Activated CD4-positive, alpha-beta T cell treated with anti-CD3 and anti-CD28 coated beads, Interleukin-2, amount 10 ng/mL, durations not matched to agents 24 days and 14 days (primary cell): Measurements from ENCODE around the gene IDH3A. TPM values are rescaled to one million over a fixed set of nuclear protein-coding genes. Genes with fewer than 3 reads are reported as not detected.

Experiments used
- DNase-seq: peaks from one replicate; pipeline ENCODE4 v3.0.0; 2022
- H3K27ac Mint-ChIP-seq: one replicate; pipeline ENCODE4 v1.8.0; 2022; ENCODE audit warnings: mild to moderate bottlenecking, mixed read lengths
- H3K27me3 Mint-ChIP-seq: one replicate; pipeline ENCODE4 v1.8.0; 2022; ENCODE audit warnings: mixed read lengths
- H3K36me3 Mint-ChIP-seq: one replicate; pipeline ENCODE4 v1.8.0; 2022; ENCODE audit warnings: low read depth, mild to moderate bottlenecking, mixed read lengths
- H3K4me1 Mint-ChIP-seq: one replicate; pipeline ENCODE4 v1.8.0; 2021; ENCODE audit warnings: mixed read lengths
- H3K4me3 Mint-ChIP-seq: one replicate; pipeline ENCODE4 v1.8.0; 2022; ENCODE audit warnings: mild to moderate bottlenecking, moderate library complexity, mixed read lengths
- H3K9me3 Mint-ChIP-seq: one replicate; pipeline ENCODE4 v1.8.0; 2021; ENCODE audit warnings: mixed read lengths
- intact Hi-C: fragments of 100-400 bp; cut with micrococcal nuclease; formaldehyde crosslinking; loops from one replicate; pipeline ENCODE4 v1.15.1; 2023
- total RNA-seq: library from RNA; stranded (reverse); gene quantifications from 2 replicates; pipeline ENCODE4 v1.2.3, GENCODE V29; 2022

IDH3A gene
- total RNA-seq, 1 donor from 2014 or later, result 165 TPM

DNA sequence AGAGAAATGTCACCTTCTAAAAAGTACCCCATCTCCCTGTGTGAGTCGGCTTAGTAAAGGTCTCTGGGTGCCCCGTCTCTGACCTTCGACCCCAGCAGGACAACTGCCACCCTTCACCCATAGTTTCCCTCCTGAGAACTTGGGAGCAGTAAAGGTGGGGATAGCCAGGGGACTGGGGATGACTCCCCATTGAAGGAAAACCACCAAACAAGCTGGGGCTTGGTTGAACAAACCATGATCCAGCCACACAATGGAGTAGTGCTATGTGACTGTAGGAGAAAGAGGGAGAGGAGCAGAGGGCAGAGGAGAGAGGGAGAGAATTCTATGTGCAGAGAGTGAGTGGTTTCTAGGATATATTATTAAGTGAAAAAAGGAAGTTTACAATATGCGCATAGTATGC is 33.7 kb downstream of the IDH3A start:
- no peaks in the 10 kb centered on the region for H3K4me1 Mint-ChIP-seq
- no peak overlapping the region for H3K4me3 Mint-ChIP-seq
- no peaks in the 10 kb centered on the region for H3K36me3 Mint-ChIP-seq

DNA sequence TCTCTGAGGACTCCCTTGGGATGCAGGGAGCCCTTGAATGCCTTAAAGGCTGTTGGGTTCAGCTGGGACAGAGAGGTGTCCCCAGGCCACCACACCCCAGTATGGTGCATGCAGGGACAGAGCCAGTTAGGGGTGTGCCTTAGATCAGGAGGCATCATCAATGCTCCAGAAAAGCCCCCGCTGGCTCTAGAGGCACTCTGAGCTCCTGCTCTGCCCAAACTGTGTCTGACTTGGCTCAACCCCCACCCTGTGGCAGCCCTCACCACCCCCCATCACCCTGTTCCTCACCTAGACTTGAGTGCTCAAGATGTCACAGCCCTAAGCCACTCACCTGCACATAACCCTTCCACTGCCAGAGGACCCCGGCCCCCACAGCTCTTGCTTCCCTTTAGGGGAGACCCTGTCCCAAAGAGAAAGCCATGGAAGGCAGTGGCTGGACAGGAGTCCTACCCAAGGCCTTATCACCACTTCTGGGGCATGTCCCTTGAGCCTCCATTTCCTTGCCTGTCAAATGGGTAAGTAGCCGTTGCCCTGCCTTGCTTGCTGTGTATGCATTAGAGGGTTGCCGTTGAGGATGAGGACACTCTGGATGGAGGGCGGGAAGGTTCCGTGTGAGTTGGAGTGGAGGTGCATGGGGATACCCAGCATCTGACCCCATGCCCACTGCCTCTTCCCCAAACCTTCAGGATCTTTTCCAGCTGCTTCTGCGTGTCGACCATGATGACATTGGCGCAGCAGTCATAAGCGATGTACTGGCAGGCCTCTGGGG is 43.8 kb downstream of the IDH3A start:
- Mint-ChIP-seq H3K36me3 (no peaks in the 10 kb centered on the region), H3K4me1 (peaks cover 3% of the 10 kb centered on the region), H3K4me3 (no peak overlapping the region), H3K27ac (no peak overlapping the region), H3K9me3 (no peaks in the 10 kb centered on the region), H3K27me3 (peaks cover 17% of the 10 kb centered on the region)
- DNase-seq, result no peak
- intact Hi-C loops, result no loop called here

More for the DNA sequence above, 33.7 kb downstream of the IDH3A start:
- no peak for DNase-seq
- intact Hi-C loops, result no loop called here
- no peak overlapping the region for H3K27ac Mint-ChIP-seq
- H3K27me3 Mint-ChIP-seq, result peaks cover 15% of the 10 kb centered on the region
- no peaks in the 10 kb centered on the region for H3K9me3 Mint-ChIP-seq

DNA sequence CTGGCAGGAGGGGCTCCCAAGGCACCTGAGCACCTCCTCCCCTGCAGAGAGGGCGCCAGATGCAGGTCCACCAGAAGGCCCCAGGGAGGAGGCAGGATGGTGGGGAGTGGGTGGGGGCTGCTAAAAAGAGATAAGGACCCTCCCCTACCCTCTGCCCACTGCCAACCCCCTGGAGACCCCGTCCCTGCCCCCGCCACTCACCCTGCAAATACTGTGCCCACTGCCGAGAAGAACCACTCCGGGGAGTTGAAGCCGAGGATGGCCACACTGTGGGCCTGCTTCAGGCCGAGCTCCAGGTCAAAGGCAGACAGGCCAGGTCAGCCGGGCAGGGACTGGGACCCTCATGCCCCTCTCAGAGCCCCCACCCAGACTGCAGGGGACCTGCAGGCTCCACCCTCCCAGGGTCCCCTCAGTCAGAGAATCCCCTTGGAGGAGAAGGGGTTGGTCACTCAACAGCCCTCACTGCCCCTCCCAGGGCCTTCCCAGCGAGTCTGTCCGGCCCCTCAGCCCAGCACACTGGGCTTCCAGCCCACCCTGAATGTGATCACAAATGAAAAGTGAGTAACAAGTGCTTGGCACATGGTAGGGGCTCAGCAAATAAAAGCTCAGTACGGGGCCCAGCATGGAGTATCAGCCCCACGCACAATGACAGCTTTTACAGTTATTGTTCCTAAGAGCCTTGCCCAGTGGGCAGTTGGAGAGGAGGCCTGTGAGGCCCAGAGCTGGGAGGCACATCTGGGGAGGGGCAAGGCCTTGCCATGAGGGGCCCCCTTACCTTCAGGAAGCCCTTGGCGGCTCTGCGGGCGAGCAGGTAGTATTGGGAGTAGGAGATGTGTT is 44.8 kb downstream of the IDH3A start:
- Mint-ChIP-seq H3K4me3 (no peak overlapping the region), H3K27me3 (peaks cover 17% of the 10 kb centered on the region)

DNA sequence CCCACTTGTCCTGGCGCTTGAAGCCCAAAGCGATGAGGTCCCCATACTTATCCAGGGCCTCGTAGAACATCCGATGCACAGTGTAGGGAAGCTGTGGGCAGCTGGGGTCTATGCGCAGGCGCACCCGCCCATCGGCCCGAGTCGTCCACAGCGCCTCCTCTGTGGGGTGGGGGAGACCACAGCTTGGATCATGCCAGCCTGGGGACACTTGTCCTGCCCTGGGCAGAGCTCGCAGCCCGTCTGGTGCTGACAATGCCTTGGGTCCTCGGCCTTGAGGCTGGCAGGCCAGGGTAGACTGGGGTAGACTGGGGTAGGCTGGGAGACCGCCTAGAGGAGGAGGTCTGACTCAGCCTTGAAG is 45.4 kb downstream of the IDH3A start:
- peaks cover 17% of the 10 kb centered on the region for H3K27me3 Mint-ChIP-seq
- no peaks in the 10 kb centered on the region for H3K36me3 Mint-ChIP-seq
- H3K4me1 Mint-ChIP-seq, result peaks cover 3% of the 10 kb centered on the region
- H3K9me3 Mint-ChIP-seq, result no peaks in the 10 kb centered on the region
- intact Hi-C loops, result no loop called here
- DNase-seq, result no peak
- H3K4me3 Mint-ChIP-seq, result no peak overlapping the region
- H3K27ac Mint-ChIP-seq, result no peak overlapping the region

More for the DNA sequence above, 44.8 kb downstream of the IDH3A start:
- intact Hi-C loops, result no loop called here
- Mint-ChIP-seq H3K27ac (no peak overlapping the region), H3K4me1 (peaks cover 3% of the 10 kb centered on the region), H3K36me3 (no peaks in the 10 kb centered on the region), H3K9me3 (no peaks in the 10 kb centered on the region)
- no peak for DNase-seq

DNA sequence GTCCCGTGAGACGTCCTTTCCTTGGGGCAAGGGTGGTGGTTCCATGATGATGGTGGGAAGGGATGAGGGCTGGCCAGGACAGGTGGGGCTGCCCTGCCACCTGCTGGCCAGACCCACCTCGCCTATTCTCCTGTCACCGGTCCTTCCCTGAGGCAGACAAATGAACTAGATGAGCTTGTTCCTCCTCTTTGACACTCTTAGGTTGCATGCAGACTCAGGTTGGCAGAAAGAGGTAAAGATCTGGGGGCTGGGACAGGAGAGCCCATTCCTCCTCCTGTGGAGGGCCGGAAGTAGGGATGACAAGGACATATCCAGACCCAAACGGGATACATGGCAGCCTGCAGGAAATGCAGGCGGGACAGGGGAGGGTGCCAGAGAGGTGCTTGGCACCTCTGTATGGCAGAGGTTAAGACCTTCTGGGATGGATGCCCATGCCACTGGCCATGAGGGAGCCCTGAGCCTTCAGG is 46.6 kb downstream of the IDH3A start:
- peaks cover 9% of the 10 kb centered on the region for H3K27me3 Mint-ChIP-seq
- intact Hi-C loops, result loop anchor here (1.0 kb wide), 3 partner anchors 64 to 236 kb away; partner anchors contain the start of gene CIB2
- H3K4me1 Mint-ChIP-seq, result peaks cover 3% of the 10 kb centered on the region
- no peak overlapping the region for H3K27ac Mint-ChIP-seq
- DNase-seq, result peak; percentile 85
- no peaks in the 10 kb centered on the region for H3K9me3 Mint-ChIP-seq
- no peak overlapping the region for H3K4me3 Mint-ChIP-seq
- no peaks in the 10 kb centered on the region for H3K36me3 Mint-ChIP-seq

DNA sequence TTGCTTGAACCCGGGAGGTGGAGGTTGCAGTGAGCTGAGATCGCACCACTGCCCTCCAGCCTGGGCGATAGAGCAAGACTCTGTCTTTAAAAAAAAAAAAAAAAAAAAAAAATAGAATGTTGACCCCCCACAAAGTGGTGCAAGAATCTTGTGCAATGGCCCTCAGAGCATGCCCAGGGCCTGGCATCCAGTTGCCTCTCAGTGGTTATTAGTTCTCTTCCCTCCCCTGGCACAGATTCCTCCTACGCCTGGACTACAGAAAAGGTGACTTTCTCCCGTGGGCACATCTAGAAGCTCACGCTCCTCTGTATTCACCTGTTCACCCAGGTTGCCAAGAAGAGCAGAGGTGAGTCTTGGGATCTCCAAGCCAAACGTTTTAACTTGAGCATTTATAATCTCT is 48.5 kb downstream of the IDH3A start:
- intact Hi-C loops, result no loop called here
- Mint-ChIP-seq H3K4me3 (no peak overlapping the region), H3K27ac (no peak overlapping the region), H3K9me3 (no peaks in the 10 kb centered on the region), H3K36me3 (no peaks in the 10 kb centered on the region), H3K27me3 (peaks cover 8% of the 10 kb centered on the region), H3K4me1 (peaks cover 3% of the 10 kb centered on the region)
- no peak for DNase-seq

DNA sequence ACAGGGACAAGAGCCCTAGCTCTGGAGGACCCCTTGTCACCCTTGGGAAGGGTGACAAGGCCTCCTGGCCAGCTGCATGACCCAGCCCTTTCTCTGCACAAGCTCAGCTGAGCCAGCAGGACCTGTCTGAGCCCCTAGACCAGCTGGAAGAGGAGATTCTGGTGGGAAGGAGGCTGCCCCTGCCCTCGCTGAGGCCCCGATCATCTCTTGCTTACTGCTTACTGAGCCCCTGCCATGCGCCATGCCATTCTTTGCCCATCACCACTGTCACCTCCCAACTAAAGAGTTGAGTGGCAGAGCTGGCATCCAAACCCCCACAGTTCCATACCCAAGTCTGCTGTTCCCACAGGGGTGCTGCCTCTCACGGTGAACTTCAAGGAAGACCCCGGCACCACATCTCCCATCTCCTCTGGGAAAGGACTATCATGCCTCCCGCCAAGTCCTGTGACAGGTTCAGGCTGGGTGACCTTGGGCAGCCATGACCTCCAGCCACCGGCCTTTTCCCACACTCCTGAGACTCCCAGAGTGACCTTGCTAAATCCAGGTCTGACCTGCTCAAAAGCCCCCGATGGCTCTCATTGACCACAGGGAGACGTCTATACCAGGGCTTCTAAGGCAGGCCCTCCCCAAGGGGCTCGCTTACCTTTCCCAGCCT is 51.2 kb downstream of the IDH3A start:
- H3K36me3 Mint-ChIP-seq, result no peaks in the 10 kb centered on the region
- peaks cover 11% of the 10 kb centered on the region for H3K27me3 Mint-ChIP-seq
- no peak overlapping the region for H3K27ac Mint-ChIP-seq
- H3K4me1 Mint-ChIP-seq, result peaks cover 3% of the 10 kb centered on the region
- no peak overlapping the region for H3K4me3 Mint-ChIP-seq
- intact Hi-C loops, result no loop called here
- no peaks in the 10 kb centered on the region for H3K9me3 Mint-ChIP-seq
- DNase-seq, result no peak

DNA sequence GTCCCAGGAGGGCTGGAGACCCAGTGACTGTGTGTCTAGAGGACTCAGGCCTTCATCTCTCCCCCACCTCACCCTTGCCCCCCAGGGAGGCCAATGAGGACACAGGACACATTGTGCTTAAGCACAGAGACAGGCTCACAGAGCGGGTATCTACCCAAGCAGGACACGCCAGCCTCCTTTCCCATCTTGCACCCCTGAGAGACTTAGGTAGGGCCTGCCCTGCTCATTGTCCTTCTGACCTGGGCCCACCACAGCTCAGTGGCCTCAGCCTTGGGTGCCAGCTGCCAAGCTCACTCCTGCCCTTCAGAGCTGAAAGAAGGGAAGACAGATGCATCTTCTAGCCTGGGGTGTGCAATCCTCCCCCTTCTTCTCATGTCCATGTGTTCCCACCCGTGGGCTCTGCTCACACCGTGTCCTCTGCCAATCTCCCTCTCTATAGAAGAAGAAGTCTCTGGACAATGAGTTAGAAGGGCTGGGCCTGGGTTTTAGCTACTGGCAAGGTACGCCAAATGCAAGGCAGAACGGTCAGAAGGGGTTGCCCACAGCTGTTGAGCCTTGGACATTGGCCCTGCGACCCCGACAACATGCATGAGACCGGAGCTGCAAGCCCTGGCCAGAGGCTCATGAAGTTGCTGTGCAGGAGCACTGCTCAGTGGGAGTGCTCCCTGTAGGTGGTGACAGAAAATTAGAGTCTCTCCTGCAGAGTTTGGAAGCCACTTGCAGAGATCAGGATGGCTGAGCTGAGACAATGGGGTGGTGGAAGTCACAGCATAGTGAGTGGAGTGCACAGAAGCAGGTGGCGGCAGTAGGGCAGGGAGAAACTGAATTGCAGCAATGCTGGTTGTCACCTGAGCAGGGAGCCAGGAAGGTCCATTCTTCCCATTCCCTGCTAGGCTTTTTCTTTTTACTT is 52.4 kb downstream of the IDH3A start:
- DNase-seq, result no peak
- H3K4me3 Mint-ChIP-seq, result no peak overlapping the region

DNA sequence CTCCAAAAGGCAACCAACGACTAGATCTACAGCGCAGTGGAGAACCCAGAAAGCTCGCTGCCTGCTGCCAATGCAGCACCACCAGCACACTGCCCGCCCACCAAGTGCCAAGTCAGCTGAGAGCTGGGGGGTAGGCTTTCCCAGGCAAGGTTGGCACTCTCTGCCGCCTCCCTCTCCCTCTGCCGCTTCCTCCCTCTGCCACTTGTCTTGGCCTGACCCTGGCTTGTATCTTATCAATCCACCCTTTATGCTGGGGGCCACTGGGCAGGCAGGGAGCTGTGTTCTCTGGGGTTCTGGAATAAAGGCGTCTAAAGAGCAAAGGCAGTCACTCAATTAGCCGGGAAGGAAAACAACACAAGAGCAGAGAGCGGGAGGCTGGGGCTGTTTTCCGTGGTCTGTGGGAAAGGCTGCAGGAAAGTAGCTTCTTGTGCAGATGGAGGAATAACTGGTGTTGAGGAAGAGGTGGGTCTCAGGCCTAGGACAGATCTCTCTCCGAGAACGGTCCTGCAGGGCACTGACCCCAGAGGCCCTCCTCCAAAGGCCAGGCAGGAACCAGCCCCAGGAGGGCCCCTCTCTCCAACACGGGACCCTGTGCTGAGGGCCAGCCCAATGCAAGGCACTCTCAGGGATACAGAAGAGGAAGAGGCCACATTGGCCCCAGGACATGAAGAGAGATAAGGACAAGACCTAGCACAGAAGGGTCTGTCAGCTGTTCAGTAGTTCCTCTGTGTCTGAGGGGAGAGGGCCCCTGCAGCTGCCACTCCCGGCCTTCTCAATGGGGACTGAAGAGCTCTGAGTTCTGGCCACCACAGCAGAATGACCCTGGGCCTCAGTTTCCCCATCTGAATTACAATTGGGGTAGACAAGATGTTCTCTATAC is 54.4 kb downstream of the IDH3A start:
- no peaks in the 10 kb centered on the region for H3K4me1 Mint-ChIP-seq
- no peak overlapping the region for H3K27ac Mint-ChIP-seq
- DNase-seq, result no peak
- no peak overlapping the region for H3K4me3 Mint-ChIP-seq
- intact Hi-C loops, result no loop called here
- H3K9me3 Mint-ChIP-seq, result no peaks in the 10 kb centered on the region
- H3K36me3 Mint-ChIP-seq, result no peaks in the 10 kb centered on the region
- peaks cover 8% of the 10 kb centered on the region for H3K27me3 Mint-ChIP-seq

More for the DNA sequence above, 52.4 kb downstream of the IDH3A start:
- Mint-ChIP-seq H3K27ac (no peak overlapping the region), H3K27me3 (peaks cover 10% of the 10 kb centered on the region), H3K36me3 (no peaks in the 10 kb centered on the region), H3K4me1 (no peaks in the 10 kb centered on the region), H3K9me3 (no peaks in the 10 kb centered on the region)
- intact Hi-C loops, result no loop called here

DNA sequence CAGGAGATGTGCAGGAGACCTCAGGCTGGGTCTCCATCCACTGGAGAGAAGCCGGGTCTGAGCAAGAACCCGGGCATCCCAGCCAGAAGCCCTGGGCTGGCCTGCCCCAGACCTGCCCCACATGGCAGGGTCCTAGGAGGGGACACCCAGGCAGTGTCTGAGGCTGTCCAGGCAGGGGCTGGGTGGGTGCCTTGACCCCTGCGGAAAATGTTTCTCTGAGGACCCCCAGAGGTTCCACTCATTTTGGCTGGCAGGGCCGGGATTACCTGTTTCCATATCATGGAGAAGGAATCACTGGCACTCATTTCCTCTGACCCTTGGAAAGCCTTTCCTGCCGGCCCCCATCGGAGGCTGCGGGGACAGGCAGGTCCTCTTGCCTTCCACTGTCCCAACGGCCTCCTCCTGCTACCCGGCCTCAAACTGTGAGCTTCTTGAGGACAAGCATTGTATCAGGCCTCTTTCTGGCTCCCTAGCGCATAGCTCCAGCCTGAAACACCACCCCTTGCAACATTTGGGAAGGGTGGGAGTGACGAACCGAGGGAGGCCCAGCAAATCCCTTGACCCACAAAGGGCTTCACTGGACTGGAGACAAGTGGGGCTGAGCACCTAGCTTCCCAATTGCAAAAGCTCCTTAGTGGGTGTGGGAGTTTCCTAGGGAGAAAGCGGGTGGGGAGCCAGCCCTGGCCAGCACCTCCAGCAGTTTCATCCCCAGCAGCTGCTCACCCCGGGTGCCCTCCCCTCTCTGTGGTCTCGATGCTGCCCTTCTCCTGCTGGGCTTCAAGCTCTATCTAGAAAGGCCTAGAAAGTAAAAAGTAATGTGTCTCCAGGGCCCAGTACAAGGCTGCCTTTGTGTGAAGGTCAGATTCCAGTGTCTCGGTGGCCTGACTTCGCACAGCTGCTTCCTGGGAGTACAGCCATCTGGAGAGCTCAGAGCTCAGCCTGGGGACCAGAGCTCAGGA is 55.5 kb downstream of the IDH3A start:
- intact Hi-C loops, result no loop called here
- H3K4me1 Mint-ChIP-seq, result no peaks in the 10 kb centered on the region
- H3K36me3 Mint-ChIP-seq, result no peaks in the 10 kb centered on the region
- H3K9me3 Mint-ChIP-seq, result no peaks in the 10 kb centered on the region
- H3K27ac Mint-ChIP-seq, result no peak overlapping the region
- H3K27me3 Mint-ChIP-seq, result peaks cover 8% of the 10 kb centered on the region
- DNase-seq, result no peak
- H3K4me3 Mint-ChIP-seq, result no peak overlapping the region

DNA sequence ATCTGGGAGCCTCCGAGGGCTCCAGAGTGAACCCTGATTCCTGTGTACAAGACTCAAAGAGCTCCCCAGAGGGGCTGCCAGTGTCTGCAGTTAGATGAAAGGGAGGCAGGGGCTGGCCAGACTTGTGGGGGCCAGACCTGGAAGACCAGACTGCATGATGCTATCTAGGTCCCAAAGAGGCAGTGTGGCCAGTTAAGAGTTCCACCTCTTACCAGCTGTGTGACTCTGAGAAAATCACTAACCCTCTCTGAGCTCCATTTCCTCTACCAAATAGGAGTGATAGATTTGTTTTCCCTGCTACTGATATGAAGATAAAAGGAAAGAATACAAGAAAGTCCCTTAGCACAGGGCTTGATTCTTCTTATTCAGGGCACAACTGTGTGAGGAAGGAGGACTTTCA is 56.2 kb downstream of the IDH3A start:
- DNase-seq, result no peak
- no peak overlapping the region for H3K27ac Mint-ChIP-seq
- no peak overlapping the region for H3K4me3 Mint-ChIP-seq
- intact Hi-C loops, result no loop called here
- no peaks in the 10 kb centered on the region for H3K9me3 Mint-ChIP-seq
- no peaks in the 10 kb centered on the region for H3K4me1 Mint-ChIP-seq
- no peaks in the 10 kb centered on the region for H3K36me3 Mint-ChIP-seq
- H3K27me3 Mint-ChIP-seq, result peaks cover 8% of the 10 kb centered on the region

DNA sequence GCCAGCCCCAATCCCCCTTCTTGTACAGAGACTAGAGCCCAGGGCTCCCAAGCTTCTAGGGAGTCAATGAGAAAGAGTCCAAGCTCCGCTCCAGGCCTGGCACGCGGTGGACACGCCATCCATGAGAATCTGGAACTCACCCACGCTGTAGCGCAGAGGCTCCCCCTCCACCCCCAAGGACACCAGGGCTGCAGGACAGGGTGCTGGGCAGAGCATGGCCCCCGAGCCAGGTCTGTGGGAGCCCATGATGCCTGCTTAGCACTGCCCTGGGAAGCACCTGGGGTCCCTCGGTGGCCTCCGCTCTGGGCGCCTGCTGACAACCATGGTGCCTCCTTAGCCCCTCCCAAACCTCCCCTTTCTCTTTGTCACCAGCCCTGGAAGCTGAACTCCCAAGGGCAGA is 56.7 kb downstream of the IDH3A start:
- no peak for DNase-seq
- H3K27me3 Mint-ChIP-seq, result peaks cover 8% of the 10 kb centered on the region
- H3K4me1 Mint-ChIP-seq, result no peaks in the 10 kb centered on the region
- intact Hi-C loops, result no loop called here
- no peak overlapping the region for H3K27ac Mint-ChIP-seq
- no peak overlapping the region for H3K4me3 Mint-ChIP-seq
- no peaks in the 10 kb centered on the region for H3K36me3 Mint-ChIP-seq
- H3K9me3 Mint-ChIP-seq, result no peaks in the 10 kb centered on the region
